GM19238 (cell line): ENCODE results near the gene E2F4.

Source experiments
- DNase-seq: peaks from one replicate; pipeline ENCODE4 v3.0.0; 2011; ENCODE audit warnings: low spot score; ENCODE audit not compliant: insufficient read length

E2F4 gene

GRCh38 chr16:67234180-67234597, 42.2 kb downstream of the E2F4 start:
- no peak for DNase-seq

DNA sequence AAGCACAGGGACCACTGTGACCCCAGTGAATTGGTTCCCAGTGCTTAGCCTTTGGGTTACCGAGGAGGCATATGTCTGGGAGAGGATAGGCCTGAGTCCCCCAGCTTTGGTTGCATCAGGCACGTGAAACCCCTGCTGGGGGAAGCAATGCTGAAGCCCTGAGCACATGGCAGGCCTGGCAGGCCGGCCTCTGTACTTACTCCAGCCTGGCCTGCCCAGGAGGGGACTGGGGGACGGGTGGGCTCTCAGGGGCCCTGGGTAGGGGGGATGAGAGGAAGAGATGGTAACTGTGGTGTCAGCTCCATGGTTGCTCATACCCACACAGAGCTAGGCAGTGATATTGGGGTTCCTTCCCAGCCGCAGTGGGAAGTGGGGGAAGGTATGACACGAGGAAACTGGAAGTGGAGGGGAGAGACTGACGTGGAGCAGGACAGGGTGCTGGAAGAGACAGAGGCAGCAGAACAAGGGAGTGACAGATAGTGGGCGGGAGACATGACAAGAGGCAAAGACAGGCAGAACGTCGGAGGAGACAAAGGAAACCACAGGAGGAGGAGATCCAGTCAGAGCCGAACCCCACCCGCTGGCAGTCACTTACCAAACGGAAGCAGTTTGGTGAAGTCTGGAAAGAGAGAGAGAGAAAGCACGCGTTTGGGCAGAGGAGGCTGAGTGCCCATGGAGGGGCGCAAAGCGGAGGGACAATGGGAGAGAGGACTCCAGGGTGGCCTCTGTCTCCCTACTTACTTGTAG, 44.0 kb downstream of the E2F4 start:
- DNase-seq, result no peak

GRCh38 chr16:67236563-67237395, 44.8 kb downstream of the E2F4 start:
- peak; percentile 65 for DNase-seq

DNA sequence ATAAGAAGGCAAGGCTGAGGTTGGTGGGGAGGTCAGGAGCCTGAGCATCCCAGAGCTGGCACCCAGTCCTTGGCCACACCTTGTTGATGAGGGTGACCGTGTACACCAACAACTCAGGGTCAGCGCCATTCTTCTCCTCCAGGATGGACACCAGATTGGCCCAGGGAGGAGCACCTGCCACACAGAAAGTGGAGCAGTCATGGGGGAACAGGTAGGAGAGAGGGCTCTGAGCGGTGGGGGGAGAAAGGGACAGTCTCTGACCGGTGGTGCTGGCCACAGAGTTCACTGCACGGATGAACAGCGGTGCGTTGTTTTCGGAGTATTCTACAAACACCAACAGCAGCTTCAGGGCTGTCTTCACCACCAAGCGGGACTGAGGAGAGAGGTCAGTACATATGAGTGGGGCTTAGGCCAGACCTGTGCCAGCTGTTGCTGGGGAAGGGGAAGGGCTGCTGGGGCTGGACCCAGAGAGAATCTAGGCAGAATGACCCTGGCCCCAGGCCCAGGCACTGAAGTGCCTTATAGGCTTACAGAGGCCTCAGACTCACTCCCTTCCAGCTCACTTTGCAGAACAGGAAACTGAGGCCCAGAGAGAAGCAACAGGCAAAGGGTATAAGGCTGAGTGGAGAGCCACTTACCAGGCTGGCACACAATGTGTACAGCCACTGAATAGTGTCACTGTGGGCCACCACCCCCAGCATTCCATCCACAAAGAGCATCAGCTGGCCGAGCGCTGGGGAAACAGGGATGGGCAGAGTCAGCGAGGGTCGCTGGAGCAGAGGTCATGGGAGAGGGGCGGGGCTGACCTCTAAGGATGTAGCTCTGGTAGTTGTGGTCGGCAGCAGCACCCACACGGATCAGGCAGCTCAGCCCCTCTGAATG, 45.7 kb downstream of the E2F4 start:
- DNase-seq, result no peak

DNA sequence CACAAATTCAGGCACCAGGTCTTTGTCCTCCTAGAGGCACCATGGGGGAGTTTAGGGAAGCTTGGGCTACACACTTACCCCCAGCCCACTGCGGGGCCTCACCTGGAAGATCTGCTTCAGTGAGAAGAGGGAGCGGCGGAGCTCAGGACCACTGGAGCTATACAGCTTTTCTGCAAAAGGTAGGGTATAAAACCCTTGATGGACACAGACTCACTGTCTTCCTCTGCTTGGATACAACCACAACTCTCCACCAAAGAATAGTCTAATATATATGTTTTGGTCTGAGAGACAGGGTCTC, 46.3 kb downstream of the E2F4 start:
- DNase-seq, result no peak

DNA sequence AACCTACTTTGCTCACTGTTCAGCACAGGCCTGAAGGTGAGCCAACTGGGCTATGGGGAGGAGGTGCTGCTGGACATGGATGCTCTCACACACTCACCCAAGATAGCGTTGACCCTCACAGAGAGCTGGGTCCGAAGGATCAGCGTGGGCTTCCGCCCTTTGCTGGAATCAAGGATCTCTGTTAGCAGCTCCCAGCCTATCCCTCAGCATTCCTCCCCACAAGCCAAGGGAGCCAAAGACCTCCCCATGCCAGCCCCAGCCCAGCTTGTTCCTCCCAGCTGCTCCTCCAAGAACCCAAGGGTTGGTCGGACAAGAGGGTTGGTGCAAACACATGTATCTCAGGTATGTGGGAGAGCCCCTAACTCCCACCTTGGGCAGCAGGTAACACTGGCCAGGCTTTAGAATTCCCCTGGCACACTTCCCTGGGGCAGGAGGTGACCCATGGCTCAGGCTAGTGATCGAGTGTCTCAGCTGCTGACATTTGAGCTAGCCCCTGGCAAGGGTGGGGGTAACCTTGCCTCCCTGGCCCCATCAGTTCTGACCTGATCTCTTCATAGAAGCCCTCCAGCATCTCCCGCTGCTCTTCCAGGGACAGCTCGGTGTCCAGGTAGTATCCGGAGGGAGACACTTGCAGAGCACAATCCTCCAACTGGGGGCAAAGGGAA, 47.0 kb downstream of the E2F4 start:
- DNase-seq, result no peak

- DNase-seq, result no peak
Observed at GRCh38 chr16:67240506-67240905, 48.6 kb downstream of the E2F4 start.

- no peak for DNase-seq
Observed at GRCh38 chr16:67241008-67241900, 49.3 kb downstream of the E2F4 start.

DNA sequence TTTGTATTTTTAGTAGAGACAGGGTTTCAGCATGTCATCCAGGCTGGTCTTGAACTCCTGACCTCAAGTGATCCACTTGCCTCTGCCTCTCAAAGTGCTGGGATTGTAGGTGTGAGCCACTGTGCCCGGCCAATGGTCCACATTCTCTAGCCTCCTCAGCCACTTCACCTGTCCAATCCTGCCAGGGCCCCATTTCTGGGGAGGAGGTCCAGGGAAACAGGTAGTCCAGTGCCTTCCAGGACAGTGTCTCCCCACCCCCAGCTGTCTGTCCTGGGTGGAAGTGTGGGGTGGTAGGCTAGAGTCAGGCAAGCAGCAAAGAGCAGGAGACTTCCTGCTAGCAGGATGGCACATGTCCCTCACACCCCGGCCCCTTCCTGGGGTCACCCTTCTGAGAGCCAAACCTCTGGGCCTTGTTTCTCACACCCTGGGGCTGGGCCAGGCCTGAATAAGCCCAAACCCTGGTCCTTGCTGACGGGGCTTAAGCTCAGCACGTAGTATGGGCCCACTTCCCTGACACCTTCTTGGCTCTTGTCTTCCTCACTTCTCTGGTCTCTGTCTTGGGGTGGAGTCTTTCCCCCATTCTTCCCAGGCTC, 50.3 kb downstream of the E2F4 start:
- no peak for DNase-seq

- DNase-seq, result no peak
Observed at GRCh38 chr16:67243481-67243880, 51.5 kb downstream of the E2F4 start.

- DNase-seq, result peak; percentile 91
Observed at GRCh38 chr16:67244387-67245185, 52.6 kb downstream of the E2F4 start.

- DNase-seq, result no peak
Observed at GRCh38 chr16:67245186-67245585, 53.2 kb downstream of the E2F4 start.

GRCh38 chr16:67245674-67246080, 53.7 kb downstream of the E2F4 start:
- DNase-seq, result no peak

GRCh38 chr16:67246081-67246755, 54.3 kb downstream of the E2F4 start:
- DNase-seq, result peak; percentile 58

DNA sequence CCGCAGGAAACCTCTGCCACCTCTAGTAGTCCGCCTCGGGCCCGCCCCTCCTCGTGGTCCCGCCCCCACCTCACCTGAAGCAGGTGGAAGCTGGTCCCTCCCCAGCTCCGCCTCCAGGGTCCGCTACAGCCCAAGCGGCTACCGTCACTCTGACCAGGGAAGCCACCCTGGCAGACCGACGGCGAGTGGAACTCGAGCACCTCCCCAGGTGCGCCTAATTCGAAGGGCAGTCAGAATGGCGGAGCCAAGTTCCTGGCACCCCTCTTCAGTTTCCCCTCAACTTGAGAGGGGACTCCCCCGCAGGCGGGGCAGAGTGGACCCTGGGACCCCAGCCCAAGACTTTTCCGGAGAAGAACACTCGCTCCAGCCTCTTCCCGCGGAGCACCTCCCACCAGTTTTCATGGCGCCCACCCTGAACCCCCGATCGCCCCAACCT, 54.8 kb downstream of the E2F4 start:
- no peak for DNase-seq

- DNase-seq, result peak; percentile 92
Observed at GRCh38 chr16:67247192-67248072, 55.5 kb downstream of the E2F4 start, which contains the start of gene FHOD1. TSS of gene FHOD1 (minus strand) at chr16:67247481. CDS start at chr16:67247410, 71 bp downstream.

GRCh38 chr16:67248073-67248400, 56.1 kb downstream of the E2F4 start:
- no peak for DNase-seq
